ENCODE data around the gene SCARB1.

The SCARB1 gene

GRCh38 chr12:124827588-124828184 is 36.0 kb downstream of the SCARB1 start:
- no peak for TF ChIP-seq CTCF (IDR thresholded peaks at IDR 0.05; ENCODE audit: borderline replicate concordance, control extremely low read depth, extremely low read depth, insufficient read depth, missing control alignments)
- peak; percentile 64 for DNase-seq (ENCODE audit: low spot score)
- in situ Hi-C loops (cut with MboI; ENCODE audit: low sequenced_read_pairs, unreplicated experiment) = no loop called here

DNA sequence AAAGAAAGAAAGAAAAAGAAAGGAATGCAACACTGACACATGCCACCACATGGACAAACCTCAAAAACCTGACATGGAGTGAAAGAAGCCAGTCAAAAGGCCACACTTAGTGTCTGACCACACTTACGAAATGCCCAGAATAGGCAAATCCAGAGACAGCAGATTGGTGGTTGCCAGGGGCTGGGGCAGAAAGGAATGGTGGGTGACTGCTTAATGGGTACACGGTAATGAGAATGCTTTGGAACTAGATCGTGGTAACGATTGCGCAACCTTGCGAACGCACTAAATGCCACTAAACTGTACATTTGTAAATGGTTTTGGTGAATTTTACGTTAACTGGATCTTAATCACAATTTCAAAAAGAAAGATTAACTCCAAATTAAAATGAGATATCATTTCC is 39.5 kb downstream of the SCARB1 start:
- TF ChIP-seq CTCF (IDR thresholded peaks at IDR 0.05; ENCODE audit: borderline replicate concordance, control extremely low read depth, extremely low read depth, insufficient read depth, missing control alignments) = no peak
- DNase-seq (ENCODE audit: low spot score) = no peak
- in situ Hi-C loops (cut with MboI; ENCODE audit: low sequenced_read_pairs, unreplicated experiment) = no loop called here

DNA sequence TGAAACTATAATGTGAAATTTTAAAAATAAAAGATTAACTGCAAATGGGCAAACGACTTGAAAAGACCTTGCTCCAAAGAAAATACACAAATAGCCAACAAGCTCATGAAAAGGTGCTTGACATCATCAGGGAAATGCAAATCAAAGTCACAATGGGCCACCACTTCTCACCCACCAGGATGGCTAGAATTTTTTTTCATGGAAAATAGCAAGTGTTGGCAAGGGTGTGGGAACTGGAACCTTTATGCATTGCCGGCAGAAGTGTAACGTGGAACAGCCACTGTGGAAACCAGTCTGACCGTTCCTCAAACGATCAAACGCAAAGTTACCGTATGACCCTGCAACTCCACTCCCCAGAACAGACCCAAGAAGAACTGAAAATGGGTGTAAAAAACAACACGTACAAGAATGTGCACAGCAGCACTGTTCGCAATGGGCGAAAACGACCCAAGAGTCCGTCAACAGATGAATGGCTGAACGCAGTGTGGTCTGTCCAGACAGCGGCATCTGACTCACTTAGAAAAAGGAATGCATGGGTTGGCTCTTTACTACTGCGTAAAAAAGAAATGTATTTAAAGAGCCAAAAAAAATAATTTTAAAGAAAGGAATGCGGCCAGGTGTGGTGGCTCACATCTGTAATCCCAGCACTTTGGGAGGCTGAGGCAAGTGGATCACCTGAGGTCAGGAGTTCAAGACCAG is 40.2 kb downstream of the SCARB1 start:
- no peak for DNase-seq (ENCODE audit: low spot score)
- in situ Hi-C loops (cut with MboI; ENCODE audit: low sequenced_read_pairs, unreplicated experiment) = no loop called here
- TF ChIP-seq CTCF (IDR thresholded peaks at IDR 0.05; ENCODE audit: borderline replicate concordance, control extremely low read depth, extremely low read depth, insufficient read depth, missing control alignments) = no peak

DNA sequence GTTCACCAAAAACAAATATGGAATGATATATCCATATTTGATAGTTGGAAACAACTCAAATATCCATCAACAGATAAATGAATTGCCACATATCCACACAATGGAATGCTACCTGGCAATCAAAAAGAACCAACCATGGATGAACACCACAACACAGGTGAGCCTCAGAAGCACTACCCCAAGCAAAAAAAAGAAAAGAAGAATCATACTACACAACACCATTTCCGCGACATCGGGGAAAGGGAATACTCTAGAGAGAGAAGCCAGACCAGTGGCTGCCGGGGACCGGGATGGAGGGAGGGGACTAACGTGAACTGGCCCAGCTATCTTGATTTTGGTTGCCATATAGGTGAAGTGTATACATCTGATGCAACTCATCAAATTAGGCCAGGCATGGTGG is 41.4 kb downstream of the SCARB1 start:
- in situ Hi-C loops (cut with MboI; ENCODE audit: low sequenced_read_pairs, unreplicated experiment) = no loop called here
- TF ChIP-seq CTCF (IDR thresholded peaks at IDR 0.05; ENCODE audit: borderline replicate concordance, control extremely low read depth, extremely low read depth, insufficient read depth, missing control alignments) = no peak
- no peak for DNase-seq (ENCODE audit: low spot score)

DNA sequence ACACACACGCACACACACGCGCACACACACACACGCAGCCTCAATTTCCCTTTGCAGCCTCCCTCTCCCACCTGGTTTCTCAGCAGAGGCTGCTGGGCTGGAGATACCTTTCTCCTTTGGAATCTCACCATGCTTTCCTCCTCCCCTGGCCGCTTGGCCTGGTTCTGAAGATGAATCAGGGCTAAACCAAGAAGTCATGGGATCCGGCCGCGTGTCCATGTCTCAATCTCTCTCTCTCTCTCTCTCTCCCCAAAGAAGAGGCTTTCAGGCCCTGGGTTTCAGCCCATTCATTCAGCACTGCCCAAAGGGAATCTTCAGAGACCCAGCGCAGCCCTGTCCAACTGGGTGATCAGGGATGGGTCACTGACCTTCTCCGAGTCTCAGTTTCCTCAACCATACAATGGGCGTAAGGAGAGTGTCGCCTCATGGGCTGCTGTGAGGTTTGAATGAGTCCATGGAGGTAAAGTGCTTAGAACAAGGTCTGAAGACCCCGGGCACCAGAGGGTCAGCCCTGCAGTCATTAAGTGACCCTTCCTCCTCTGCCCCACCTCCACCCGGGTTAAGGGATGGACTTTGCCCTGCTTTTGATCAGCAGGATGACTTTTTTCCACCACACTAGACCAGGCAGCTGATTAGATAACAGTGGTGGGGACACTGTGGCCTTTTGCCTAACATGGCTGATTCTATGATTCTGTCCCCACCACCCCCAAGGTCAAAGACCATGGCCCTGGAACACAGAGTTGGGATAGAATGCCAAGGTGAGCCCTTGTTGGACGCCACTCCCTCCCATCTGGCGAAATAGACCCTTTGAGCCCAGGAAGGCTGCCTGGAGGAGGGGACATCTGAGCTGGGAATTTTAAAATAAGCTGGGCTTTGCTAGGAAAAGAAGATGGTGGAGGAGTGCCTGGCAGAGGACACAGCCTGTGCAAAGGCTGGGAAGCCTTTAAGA is 42.1 kb downstream of the SCARB1 start:
- DNase-seq (ENCODE audit: low spot score) = no peak
- no peak for TF ChIP-seq CTCF (IDR thresholded peaks at IDR 0.05; ENCODE audit: borderline replicate concordance, control extremely low read depth, extremely low read depth, insufficient read depth, missing control alignments)
- in situ Hi-C loops (cut with MboI; ENCODE audit: low sequenced_read_pairs, unreplicated experiment) = no loop called here

DNA sequence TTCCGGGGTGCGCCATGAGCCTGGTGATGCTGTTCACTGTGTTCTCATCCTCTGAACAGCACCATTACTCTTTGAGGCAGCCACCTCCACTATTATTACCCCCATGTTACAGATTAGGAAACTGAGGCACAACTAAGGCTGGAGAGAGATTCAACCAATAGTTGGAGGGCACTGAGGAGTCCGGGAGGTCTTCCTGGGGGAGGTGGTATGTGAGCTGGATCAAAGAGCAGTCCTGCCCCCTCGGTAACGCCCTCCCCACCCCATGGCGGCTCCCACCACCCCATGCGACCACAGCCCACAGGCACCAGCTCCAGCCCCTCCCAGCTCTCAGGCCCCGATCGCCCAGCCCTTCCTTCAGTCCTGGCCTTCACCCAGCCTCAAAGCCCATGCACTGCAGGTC is 43.5 kb downstream of the SCARB1 start:
- no peak for DNase-seq (ENCODE audit: low spot score)
- in situ Hi-C loops (cut with MboI; ENCODE audit: low sequenced_read_pairs, unreplicated experiment) = no loop called here

More for the DNA sequence above, 43.5 kb downstream of the SCARB1 start:
- no peak for TF ChIP-seq CTCF (IDR thresholded peaks at IDR 0.05; ENCODE audit: borderline replicate concordance, control extremely low read depth, extremely low read depth, insufficient read depth, missing control alignments)
